Smooth muscle cell of the brain vasculature (primary cell): ENCODE results near the gene RPL35A.

Source experiments
- DNase-seq: peaks from one replicate; pipeline ENCODE4 v3.0.0-alpha.2; 2012; ENCODE audit warnings: low read depth, low spot score

Gene RPL35A

GRCh38 chr3:197997936-197998335 lies 47.9 kb downstream of the RPL35A start:
- no peak for DNase-seq
